ENCODE measurements around the gene NOSIP. TPM values are rescaled to one million over a fixed set of nuclear protein-coding genes. Genes with fewer than 3 reads are reported as not detected.
"Not testable (repeated sequence)": the region's sequence is repeated elsewhere in the genome, so short reads cannot be mapped to it uniquely, and the experiment has no call there.

The NOSIP gene
- total RNA-seq, 1 donor from 2014 or later, result 26.2 TPM

DNA sequence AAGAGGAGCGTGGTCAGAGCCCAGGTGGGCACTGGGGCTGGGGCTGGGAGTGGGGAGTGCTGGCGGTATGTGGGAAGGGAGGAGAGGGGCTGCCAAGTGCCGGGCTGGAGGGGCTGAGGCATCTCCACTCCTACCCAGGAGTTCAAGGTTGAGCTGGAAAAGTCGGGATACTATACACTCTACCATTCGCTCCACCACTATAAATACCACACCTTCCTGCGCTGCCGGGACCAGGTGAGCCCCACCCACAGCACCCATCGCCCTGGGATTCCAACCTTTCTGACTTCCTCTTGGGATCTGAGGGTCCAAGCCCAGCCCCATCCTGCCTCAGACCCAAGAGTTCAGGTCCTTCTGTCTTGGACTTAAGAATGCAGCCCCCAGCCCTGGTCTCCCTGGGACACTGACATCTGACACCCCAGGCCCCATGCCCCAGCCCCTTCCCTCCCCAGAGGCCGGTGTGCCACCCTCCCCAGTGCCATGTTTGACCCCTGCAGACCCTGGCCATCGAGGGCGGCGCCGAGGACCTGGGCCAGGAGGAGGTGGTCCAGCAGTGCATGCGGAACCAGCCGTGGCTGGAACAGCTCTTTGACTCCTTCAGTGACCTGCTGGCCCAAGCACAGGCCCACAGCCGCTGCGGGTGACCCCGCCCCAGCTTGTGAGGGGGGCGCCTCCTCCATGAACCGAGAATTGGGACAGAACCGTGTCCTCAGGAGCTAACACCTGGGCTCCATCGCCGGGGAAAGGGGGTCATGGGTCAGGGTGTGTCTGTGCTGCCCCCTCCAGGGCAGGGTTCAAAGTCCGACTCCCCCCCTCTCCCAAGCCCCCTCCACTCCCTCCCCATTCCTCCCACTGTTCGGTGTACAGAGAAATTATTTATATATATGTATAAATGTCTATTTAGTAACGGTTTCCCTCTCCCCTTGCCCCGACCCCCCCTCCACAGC, 44.9 kb upstream of the NOSIP start:
- DNase-seq (ENCODE audit: low spot score), result no peak
- H3K4me3 ChIP-seq, result no peak overlapping the region
- H3K4me3 Mint-ChIP-seq, result no peak overlapping the region
- no peak overlapping the region for H3K27ac ChIP-seq
- H3F3A ChIP-seq (ENCODE audit: low read depth), result peaks cover 32% of the 10 kb centered on the region
- peaks cover 2% of the 10 kb centered on the region for H3K36me3 ChIP-seq
- no peaks in the 10 kb centered on the region for H3K27me3 ChIP-seq
- no peaks in the 10 kb centered on the region for H3K79me2 ChIP-seq (ENCODE audit: low read depth)
- no peak overlapping the region for H3K9ac ChIP-seq
- H3K4me1 ChIP-seq, result no peaks in the 10 kb centered on the region
- H2AFZ ChIP-seq (replicated peaks), result no peak overlapping the region
- H3K27ac Mint-ChIP-seq, result no peak overlapping the region
- peaks cover 2% of the 10 kb centered on the region for H3K4me1 Mint-ChIP-seq
- peaks cover 2% of the 10 kb centered on the region for H3K27me3 Mint-ChIP-seq (ENCODE audit: insufficient read depth, low read depth)
- H3K9me3 Mint-ChIP-seq, result no peaks in the 10 kb centered on the region
- TF ChIP-seq EZH2phosphoT487 (IDR thresholded peaks at IDR 0.05), result no peak
- TF ChIP-seq EZH2 (IDR thresholded peaks at IDR 0.05), result no peak
- TF ChIP-seq, protein P1, sequence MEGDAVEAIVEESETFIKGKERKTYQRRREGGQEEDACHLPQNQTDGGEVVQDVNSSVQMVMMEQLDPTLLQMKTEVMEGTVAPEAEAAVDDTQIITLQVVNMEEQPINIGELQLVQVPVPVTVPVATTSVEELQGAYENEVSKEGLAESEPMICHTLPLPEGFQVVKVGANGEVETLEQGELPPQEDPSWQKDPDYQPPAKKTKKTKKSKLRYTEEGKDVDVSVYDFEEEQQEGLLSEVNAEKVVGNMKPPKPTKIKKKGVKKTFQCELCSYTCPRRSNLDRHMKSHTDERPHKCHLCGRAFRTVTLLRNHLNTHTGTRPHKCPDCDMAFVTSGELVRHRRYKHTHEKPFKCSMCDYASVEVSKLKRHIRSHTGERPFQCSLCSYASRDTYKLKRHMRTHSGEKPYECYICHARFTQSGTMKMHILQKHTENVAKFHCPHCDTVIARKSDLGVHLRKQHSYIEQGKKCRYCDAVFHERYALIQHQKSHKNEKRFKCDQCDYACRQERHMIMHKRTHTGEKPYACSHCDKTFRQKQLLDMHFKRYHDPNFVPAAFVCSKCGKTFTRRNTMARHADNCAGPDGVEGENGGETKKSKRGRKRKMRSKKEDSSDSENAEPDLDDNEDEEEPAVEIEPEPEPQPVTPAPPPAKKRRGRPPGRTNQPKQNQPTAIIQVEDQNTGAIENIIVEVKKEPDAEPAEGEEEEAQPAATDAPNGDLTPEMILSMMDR (IDR thresholded peaks at IDR 0.05), result no peak
- no peaks in the 10 kb centered on the region for H3K9me3 ChIP-seq (ENCODE audit: low read depth)
- H4K20me1 ChIP-seq (ENCODE audit: low read depth), result peaks cover 16% of the 10 kb centered on the region
- H3K36me3 Mint-ChIP-seq, result peaks cover 22% of the 10 kb centered on the region
- no peak overlapping the region for H3K4me2 ChIP-seq

DNA sequence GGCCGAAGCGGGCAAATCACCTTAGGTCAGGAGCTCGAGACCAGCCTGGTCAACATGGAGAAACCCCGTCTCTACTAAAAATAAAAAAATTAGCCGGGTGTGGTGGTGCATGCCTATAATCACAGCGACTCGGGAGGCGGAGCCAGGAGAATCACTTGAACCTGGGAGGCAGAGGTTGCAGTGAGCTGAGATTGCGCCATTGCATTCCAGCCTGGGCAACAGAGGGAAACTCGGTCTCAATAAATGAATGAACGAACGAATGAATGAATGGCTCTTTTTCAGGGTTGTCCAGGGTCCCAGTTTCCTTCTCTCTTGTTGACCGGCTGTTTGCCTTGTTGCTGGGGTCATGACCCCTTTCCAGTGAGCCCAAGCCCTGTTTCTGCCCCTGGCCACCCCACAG, 37.5 kb upstream of the NOSIP start:
- not testable (repeated sequence) for H3K9ac ChIP-seq; H2AFZ ChIP-seq (replicated peaks); H3K27ac ChIP-seq; H3K9me3 ChIP-seq (ENCODE audit: low read depth); H3K27me3 ChIP-seq; H3K4me1 ChIP-seq; H3K27ac Mint-ChIP-seq; H3K4me1 Mint-ChIP-seq; H3K4me2 ChIP-seq; H3K4me3 ChIP-seq; H3F3A ChIP-seq (ENCODE audit: low read depth); H3K36me3 ChIP-seq; H3K4me3 Mint-ChIP-seq; H3K27me3 Mint-ChIP-seq (ENCODE audit: insufficient read depth, low read depth); DNase-seq (ENCODE audit: low spot score); H3K9me3 Mint-ChIP-seq
- Histone ChIP-seq H4K20me1 (ENCODE audit: low read depth) (peaks cover 40% of the 10 kb centered on the region), H3K79me2 (ENCODE audit: low read depth) (peaks cover 24% of the 10 kb centered on the region)
- H3K36me3 Mint-ChIP-seq, result peaks cover 34% of the 10 kb centered on the region

DNA sequence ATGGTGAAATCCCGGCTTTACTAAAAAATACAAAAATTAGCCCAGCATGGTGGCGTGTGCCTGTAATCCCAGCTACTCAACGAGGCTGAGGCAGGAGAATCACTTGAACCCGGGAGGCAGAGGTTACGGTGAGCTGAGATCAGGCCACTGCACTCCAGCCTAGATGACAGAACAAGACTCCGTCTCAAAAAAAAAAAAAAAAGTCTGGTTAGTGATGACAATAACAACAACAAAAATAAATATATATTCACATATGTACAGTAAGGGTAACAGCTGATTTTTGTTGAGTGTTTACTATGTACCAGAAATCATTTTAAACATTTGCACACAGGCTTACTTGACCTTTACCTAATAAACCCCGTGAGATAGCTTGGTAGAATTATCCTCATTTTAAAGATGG, 36.6 kb upstream of the NOSIP start:
- Histone ChIP-seq H3K36me3 (peaks cover 5% of the 10 kb centered on the region), H3K9me3 (ENCODE audit: low read depth) (no peaks in the 10 kb centered on the region), H4K20me1 (ENCODE audit: low read depth) (peaks cover 49% of the 10 kb centered on the region), H3K9ac (no peak overlapping the region), H3K4me1 (no peaks in the 10 kb centered on the region), H3F3A (ENCODE audit: low read depth) (peaks cover under 1% of the 10 kb centered on the region), H2AFZ (replicated peaks) (no peak overlapping the region), H3K27ac (no peak overlapping the region), H3K27me3 (no peaks in the 10 kb centered on the region), H3K79me2 (ENCODE audit: low read depth) (peaks cover 33% of the 10 kb centered on the region), H3K4me2 (no peak overlapping the region), H3K4me3 (no peak overlapping the region)
- no peak overlapping the region for H3K4me3 Mint-ChIP-seq
- peaks cover 31% of the 10 kb centered on the region for H3K36me3 Mint-ChIP-seq
- H3K27me3 Mint-ChIP-seq (ENCODE audit: insufficient read depth, low read depth), result peaks cover 6% of the 10 kb centered on the region
- H3K9me3 Mint-ChIP-seq, result no peaks in the 10 kb centered on the region
- H3K27ac Mint-ChIP-seq, result no peak overlapping the region
- TF ChIP-seq EZH2phosphoT487 (IDR thresholded peaks at IDR 0.05) (no peak), EZH2 (IDR thresholded peaks at IDR 0.05) (no peak)
- TF ChIP-seq, protein P1 (IDR thresholded peaks at IDR 0.05), result no peak
- peaks cover under 1% of the 10 kb centered on the region for H3K4me1 Mint-ChIP-seq
- DNase-seq (ENCODE audit: low spot score), result no peak

DNA sequence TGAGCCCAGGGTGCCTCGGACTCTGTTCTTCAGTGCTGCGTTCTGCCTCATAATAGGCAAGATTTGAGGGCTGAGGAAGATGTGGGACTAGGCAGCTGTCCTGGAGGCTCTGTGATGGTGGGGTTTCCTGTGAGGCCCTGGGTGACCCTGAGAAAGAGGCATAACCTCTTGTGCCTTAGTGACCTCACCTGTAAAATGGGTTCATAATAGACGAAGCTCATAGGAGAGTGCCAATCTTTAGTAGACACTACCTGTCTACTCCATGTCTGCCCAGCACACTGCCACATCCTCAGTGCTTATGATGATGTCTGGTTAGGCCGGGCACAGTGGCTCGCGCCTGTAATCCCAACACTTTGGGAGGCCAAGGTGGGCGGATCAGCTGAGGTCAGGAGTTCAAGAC, 36.2 kb upstream of the NOSIP start:
- H3K4me2 ChIP-seq, result no peak overlapping the region
- H3K4me3 Mint-ChIP-seq, result no peak overlapping the region
- peaks cover 5% of the 10 kb centered on the region for H3K36me3 ChIP-seq
- TF ChIP-seq EZH2 (IDR thresholded peaks at IDR 0.05) (no peak), EZH2phosphoT487 (IDR thresholded peaks at IDR 0.05) (no peak)
- TF ChIP-seq, protein P1 (IDR thresholded peaks at IDR 0.05), result no peak
- no peaks in the 10 kb centered on the region for H3K4me1 ChIP-seq
- H3K4me1 Mint-ChIP-seq, result no peaks in the 10 kb centered on the region
- H3K79me2 ChIP-seq (ENCODE audit: low read depth), result peaks cover 35% of the 10 kb centered on the region
- peaks cover 51% of the 10 kb centered on the region for H4K20me1 ChIP-seq (ENCODE audit: low read depth)
- no peak overlapping the region for H3K27ac ChIP-seq
- H3F3A ChIP-seq (ENCODE audit: low read depth), result no peaks in the 10 kb centered on the region
- H3K9me3 Mint-ChIP-seq, result no peaks in the 10 kb centered on the region
- DNase-seq (ENCODE audit: low spot score), result no peak
- H3K9ac ChIP-seq, result no peak overlapping the region
- no peak overlapping the region for H2AFZ ChIP-seq (replicated peaks)
- H3K9me3 ChIP-seq (ENCODE audit: low read depth), result no peaks in the 10 kb centered on the region
- H3K36me3 Mint-ChIP-seq, result peaks cover 28% of the 10 kb centered on the region
- no peak overlapping the region for H3K27ac Mint-ChIP-seq
- no peaks in the 10 kb centered on the region for H3K27me3 ChIP-seq
- H3K4me3 ChIP-seq, result no peak overlapping the region
- H3K27me3 Mint-ChIP-seq (ENCODE audit: insufficient read depth, low read depth), result peaks cover 6% of the 10 kb centered on the region

All from neural progenitor cell (in vitro differentiated cells).